ENCODE data around the gene POC1A. TPM values are rescaled to one million over a fixed set of nuclear protein-coding genes. Genes with fewer than 3 reads are reported as not detected.

POC1A gene
- total and polyA plus RNA-seq, 2 donors (not counting 1 experiment from before 2014, with no cell fraction given): 1.7 to 2.8 TPM

GRCh38 chr3:52087731-52088130, 66.5 kb downstream of the POC1A start:
- H3K9me3 ChIP-seq (ENCODE audit: control extremely low read depth in 1 of 3, control insufficient read depth in 2 of 3, insufficient read depth in 1 of 3, low read length in 2 of 3): no peaks in the 10 kb centered on the region
- DNase-seq (no peak), ATAC-seq (ENCODE audit: low read depth) (no peak)
- H4K20me1 ChIP-seq (ENCODE audit: control insufficient read depth, insufficient read depth, low read length, poor library complexity, severe bottlenecking): no peaks in the 10 kb centered on the region
- H3K36me3 ChIP-seq (replicated peaks in 1 of 2; ENCODE audit: control extremely low read depth in 1 of 2, control insufficient read depth in 1 of 2, extremely low read depth in 1 of 2, insufficient read depth in 2 of 2, low read length in 1 of 2): no peaks in the 10 kb centered on the region
- CTCF ChIA-PET: interaction anchor here (0.8 kb wide), 1 partner anchor 87 kb away, joined by 3 read pairs; no protein-coding TSS in a partner anchor
- no peaks in the 10 kb centered on the region for H3K9me3 Mint-ChIP-seq (ENCODE audit: insufficient read depth)
- intact Hi-C loops (cut with micrococcal nuclease): no loop called here
- WGBS (ENCODE audit: insufficient coverage): 91% methylated on average over 2 of the region's 3 CpGs
- no peak overlapping the region for H2AFZ ChIP-seq (ENCODE audit: insufficient read depth, low read depth, low read length, poor library complexity, severe bottlenecking)
- no peak overlapping the region for H3K4me3 Mint-ChIP-seq
- no peak overlapping the region for H3K9ac ChIP-seq (ENCODE audit: low read length)
- POLR2A ChIA-PET: no interaction called here
- H3K27ac ChIP-seq (ENCODE audit: low read length in 2 of 2): no peak overlapping the region
- H3K27ac Mint-ChIP-seq: no peak overlapping the region
- H3K4me3 ChIP-seq (ENCODE audit: control extremely low read depth in 1 of 5, extremely low read depth in 1 of 5, insufficient read depth in 1 of 5, low read depth in 2 of 5, low read length in 4 of 5): no peak overlapping the region
- no peaks in the 10 kb centered on the region for H3K27me3 Mint-ChIP-seq
- H3K4me1 ChIP-seq (ENCODE audit: control insufficient read depth in 2 of 2, insufficient read depth in 2 of 2, low read length in 2 of 2): peaks cover 0 to 6% of the 10 kb centered on the region in 2 donors
- no peak overlapping the region for H3K4me2 ChIP-seq (replicated peaks; ENCODE audit: low read depth, low read length, poor library complexity, severe bottlenecking)
- TF ChIP-seq CTCF (IDR thresholded peaks at IDR 0.05) (no peak), EZH2 (IDR thresholded peaks at IDR 0.05; ENCODE audit: borderline replicate concordance, insufficient read depth, low read depth, low read length, poor library complexity, severe bottlenecking) (no peak)
- no peaks in the 10 kb centered on the region for H3K27me3 ChIP-seq (replicated peaks in 1 of 4; ENCODE audit: control extremely low read depth in 1 of 4, control insufficient read depth in 3 of 4, insufficient read depth in 4 of 4, low read length in 3 of 4)
- no peaks in the 10 kb centered on the region for H3K79me2 ChIP-seq (ENCODE audit: control insufficient read depth, insufficient read depth, low read length)
- peaks cover 9% of the 10 kb centered on the region for H3K4me1 Mint-ChIP-seq

GRCh38 chr3:52086976-52087663, 67.1 kb downstream of the POC1A start:
- Mint-ChIP-seq H3K27me3 (no peaks in the 10 kb centered on the region), H3K9me3 (ENCODE audit: insufficient read depth) (no peaks in the 10 kb centered on the region), H3K27ac (no peak overlapping the region), H3K4me3 (no peak overlapping the region), H3K4me1 (peaks cover 9% of the 10 kb centered on the region)
- WGBS (ENCODE audit: insufficient coverage): 57% methylated on average over 6 of the region's 8 CpGs
- ChIA-PET CTCF (interaction anchor here (0.8 kb wide), 1 partner anchor 86 kb away, joined by 3 read pairs; no protein-coding TSS in a partner anchor), POLR2A (no interaction called here)
- TF ChIP-seq EZH2 (IDR thresholded peaks at IDR 0.05; ENCODE audit: borderline replicate concordance, insufficient read depth, low read depth, low read length, poor library complexity, severe bottlenecking): no peak
- no peak for TF ChIP-seq CTCF (IDR thresholded peaks at IDR 0.05)
- Histone ChIP-seq H3K36me3 (replicated peaks in 1 of 2; ENCODE audit: control extremely low read depth in 1 of 2, control insufficient read depth in 1 of 2, extremely low read depth in 1 of 2, insufficient read depth in 2 of 2, low read length in 1 of 2) (no peaks in the 10 kb centered on the region), H4K20me1 (ENCODE audit: control insufficient read depth, insufficient read depth, low read length, poor library complexity, severe bottlenecking) (no peaks in the 10 kb centered on the region), H3K4me3 (ENCODE audit: control extremely low read depth in 1 of 5, extremely low read depth in 1 of 5, insufficient read depth in 1 of 5, low read depth in 2 of 5, low read length in 4 of 5) (no peak overlapping the region), H3K4me2 (replicated peaks; ENCODE audit: low read depth, low read length, poor library complexity, severe bottlenecking) (no peak overlapping the region), H3K79me2 (ENCODE audit: control insufficient read depth, insufficient read depth, low read length) (no peaks in the 10 kb centered on the region), H3K27me3 (replicated peaks in 1 of 4; ENCODE audit: control extremely low read depth in 1 of 4, control insufficient read depth in 3 of 4, insufficient read depth in 4 of 4, low read length in 3 of 4) (no peaks in the 10 kb centered on the region), H3K9ac (ENCODE audit: low read length) (no peak overlapping the region), H2AFZ (ENCODE audit: insufficient read depth, low read depth, low read length, poor library complexity, severe bottlenecking) (no peak overlapping the region), H3K9me3 (ENCODE audit: control extremely low read depth in 1 of 3, control insufficient read depth in 2 of 3, insufficient read depth in 1 of 3, low read length in 2 of 3) (no peaks in the 10 kb centered on the region), H3K27ac (ENCODE audit: low read length in 2 of 2) (no peak overlapping the region), H3K4me1 (ENCODE audit: control insufficient read depth in 2 of 2, insufficient read depth in 2 of 2, low read length in 2 of 2) (peaks cover 0 to 6% of the 10 kb centered on the region in 2 donors)
- intact Hi-C loops (cut with micrococcal nuclease): no loop called here
- ATAC-seq (ENCODE audit: low read depth) (no peak), DNase-seq (no peak)
